SK-N-SH treated with all-trans-retinoic acid at 6 μM for 48 hours (cell line): ENCODE results near the gene GSTA1.
"Not testable (repeated sequence)": the region's sequence is repeated elsewhere in the genome, so short reads cannot be mapped to it uniquely, and the experiment has no call there.

Experiments
- ARNTL ChIP-seq: fragments of 450-650 bp; formaldehyde crosslinking; IDR thresholded peaks from 2 replicates; pipeline ENCODE4 v1.5.0; 2020; ENCODE audit warnings: low read depth, mild to moderate bottlenecking, moderate library complexity, borderline replicate concordance
- SNAI2 ChIP-seq: fragments of 250-450 bp; sonication (Bioruptor Pico); IDR thresholded peaks from 2 replicates; pipeline ENCODE4 v1.5.0; 2020; ENCODE audit warnings: mild to moderate bottlenecking, moderate library complexity
- ZFP30 ChIP-seq: fragments of 450-650 bp; formaldehyde crosslinking; IDR thresholded peaks from 2 replicates; pipeline ENCODE4 v1.5.0; 2022; ENCODE audit warnings: mild to moderate bottlenecking, moderate library complexity
- ZNF8 ChIP-seq: fragments of 450-650 bp; formaldehyde crosslinking; IDR thresholded peaks from 2 replicates; pipeline ENCODE4 v1.5.0; 2020; ENCODE audit warnings: mild to moderate bottlenecking, moderate library complexity
- TF ChIP-seq, protein P1 (sequence below): fragments of 250-450 bp; sonication (Bioruptor Pico); IDR thresholded peaks from 2 replicates; pipeline ENCODE4 v1.5.1; 2020; ENCODE audit warnings: low read depth, mild to moderate bottlenecking, moderate library complexity
- TF ChIP-seq, protein P2 (sequence below): fragments of 250-450 bp; sonication (Bioruptor Pico); IDR thresholded peaks from 2 replicates; pipeline ENCODE4 v1.8.0; 2020; ENCODE audit warnings: mild to moderate bottlenecking, moderate library complexity, borderline replicate concordance

DNA sequence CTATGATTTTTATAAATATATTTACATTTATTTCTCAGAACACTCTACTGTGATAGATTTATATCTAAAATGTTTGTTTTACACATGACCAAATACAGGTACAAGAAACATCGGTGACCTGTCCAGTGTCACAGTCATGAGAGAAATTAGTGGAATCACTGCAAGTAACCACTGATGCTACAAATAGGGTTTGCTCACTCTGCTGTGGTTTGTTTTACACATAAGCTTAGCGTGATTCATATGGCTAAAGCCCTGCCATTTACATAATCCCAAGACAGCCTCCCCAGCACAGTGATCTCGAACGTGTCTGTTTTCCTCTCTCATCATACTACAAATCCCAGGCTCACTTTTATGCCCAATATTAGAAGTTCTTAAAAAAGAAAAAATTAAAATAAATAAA, 34.2 kb downstream of the GSTA1 start:
- TF ChIP-seq, protein P1, sequence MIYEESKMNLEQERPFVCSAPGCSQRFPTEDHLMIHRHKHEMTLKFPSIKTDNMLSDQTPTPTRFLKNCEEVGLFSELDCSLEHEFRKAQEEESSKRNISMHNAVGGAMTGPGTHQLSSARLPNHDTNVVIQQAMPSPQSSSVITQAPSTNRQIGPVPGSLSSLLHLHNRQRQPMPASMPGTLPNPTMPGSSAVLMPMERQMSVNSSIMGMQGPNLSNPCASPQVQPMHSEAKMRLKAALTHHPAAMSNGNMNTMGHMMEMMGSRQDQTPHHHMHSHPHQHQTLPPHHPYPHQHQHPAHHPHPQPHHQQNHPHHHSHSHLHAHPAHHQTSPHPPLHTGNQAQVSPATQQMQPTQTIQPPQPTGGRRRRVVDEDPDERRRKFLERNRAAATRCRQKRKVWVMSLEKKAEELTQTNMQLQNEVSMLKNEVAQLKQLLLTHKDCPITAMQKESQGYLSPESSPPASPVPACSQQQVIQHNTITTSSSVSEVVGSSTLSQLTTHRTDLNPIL (CRISPR knock-in tag) = not testable (repeated sequence)
- TF ChIP-seq ZFP30 (CRISPR knock-in tag); ARNTL (CRISPR knock-in tag); SNAI2; ZNF8 (CRISPR knock-in tag): not testable (repeated sequence)
- TF ChIP-seq, protein P2, sequence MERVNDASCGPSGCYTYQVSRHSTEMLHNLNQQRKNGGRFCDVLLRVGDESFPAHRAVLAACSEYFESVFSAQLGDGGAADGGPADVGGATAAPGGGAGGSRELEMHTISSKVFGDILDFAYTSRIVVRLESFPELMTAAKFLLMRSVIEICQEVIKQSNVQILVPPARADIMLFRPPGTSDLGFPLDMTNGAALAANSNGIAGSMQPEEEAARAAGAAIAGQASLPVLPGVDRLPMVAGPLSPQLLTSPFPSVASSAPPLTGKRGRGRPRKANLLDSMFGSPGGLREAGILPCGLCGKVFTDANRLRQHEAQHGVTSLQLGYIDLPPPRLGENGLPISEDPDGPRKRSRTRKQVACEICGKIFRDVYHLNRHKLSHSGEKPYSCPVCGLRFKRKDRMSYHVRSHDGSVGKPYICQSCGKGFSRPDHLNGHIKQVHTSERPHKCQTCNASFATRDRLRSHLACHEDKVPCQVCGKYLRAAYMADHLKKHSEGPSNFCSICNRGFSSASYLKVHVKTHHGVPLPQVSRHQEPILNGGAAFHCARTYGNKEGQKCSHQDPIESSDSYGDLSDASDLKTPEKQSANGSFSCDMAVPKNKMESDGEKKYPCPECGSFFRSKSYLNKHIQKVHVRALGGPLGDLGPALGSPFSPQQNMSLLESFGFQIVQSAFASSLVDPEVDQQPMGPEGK (CRISPR knock-in tag) = not testable (repeated sequence)
